SK-MEL-5 (cell line): ENCODE data around the gene SEMA3A. TPM values are rescaled to one million over a fixed set of nuclear protein-coding genes. Genes with fewer than 3 reads are reported as not detected.

ENCODE experiments used
- DNase-seq: peaks from one replicate; pipeline ENCODE4 v3.0.0-alpha.2; 2016; ENCODE audit warnings: low read depth, low spot score
- in situ Hi-C: cut with HindIII; loops from 2 replicates; pipeline ENCODE4 v1.10.0; 2016; ENCODE audit warnings: low sequenced_read_pairs, high pct_unique_total_duplicates, low pct_unique_long_range_greater_than_20kb
- total RNA-seq: library from RNA; depleted of rRNA; stranded (reverse); fragments of >200 nt; shearing (Covaris generic); gene quantifications from 2 replicates; pipeline ENCODE4 v1.2.3, GENCODE V29; 2014

Gene SEMA3A
- total RNA-seq, 1 experiment from 2014 or later = 10.0 TPM

GRCh38 chr7:84136809-84137208, 57.8 kb downstream of the SEMA3A start:
- no peak for DNase-seq
- in situ Hi-C loops = no loop called here

DNA sequence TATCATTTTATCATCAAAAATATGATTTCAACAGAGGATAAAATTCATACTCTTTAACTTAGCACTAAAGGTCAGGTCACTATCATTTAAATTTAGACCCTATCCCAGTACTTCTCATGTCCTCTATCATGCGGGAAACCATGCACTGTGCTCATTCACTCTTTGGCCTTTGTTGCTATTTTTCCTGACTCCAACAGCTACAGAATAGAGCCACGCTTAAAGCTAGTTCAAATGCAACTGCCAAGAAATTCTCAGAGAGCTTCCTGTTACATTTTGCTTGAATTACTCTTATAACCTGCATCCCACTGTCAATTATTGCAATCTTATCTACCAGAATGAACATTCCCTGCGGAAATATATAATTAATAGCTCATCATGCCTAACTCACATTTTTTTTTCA, 58.3 kb downstream of the SEMA3A start:
- no peak for DNase-seq
- in situ Hi-C loops = no loop called here

DNA sequence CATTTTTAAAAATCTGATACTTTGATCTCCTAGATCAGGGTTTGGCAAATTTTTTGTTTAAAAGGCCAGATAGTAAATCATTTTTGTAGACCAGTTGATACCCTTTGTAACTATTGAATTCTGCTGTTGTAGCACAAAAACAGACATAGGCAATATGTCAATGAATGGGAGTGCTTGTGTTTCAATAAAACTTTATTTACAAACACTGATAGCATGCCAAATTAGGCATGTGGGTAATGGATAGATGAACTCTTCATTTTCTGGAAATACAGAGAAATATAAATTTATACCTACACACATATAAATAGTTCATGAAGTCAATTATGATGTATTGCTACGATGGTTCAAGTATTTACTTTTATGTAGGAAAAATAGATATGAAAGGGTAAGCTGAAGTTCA, 60.4 kb downstream of the SEMA3A start:
- no peak for DNase-seq
- in situ Hi-C loops = no loop called here

GRCh38 chr7:84125654-84126053, 68.9 kb downstream of the SEMA3A start:
- in situ Hi-C loops = no loop called here
- DNase-seq = no peak

DNA sequence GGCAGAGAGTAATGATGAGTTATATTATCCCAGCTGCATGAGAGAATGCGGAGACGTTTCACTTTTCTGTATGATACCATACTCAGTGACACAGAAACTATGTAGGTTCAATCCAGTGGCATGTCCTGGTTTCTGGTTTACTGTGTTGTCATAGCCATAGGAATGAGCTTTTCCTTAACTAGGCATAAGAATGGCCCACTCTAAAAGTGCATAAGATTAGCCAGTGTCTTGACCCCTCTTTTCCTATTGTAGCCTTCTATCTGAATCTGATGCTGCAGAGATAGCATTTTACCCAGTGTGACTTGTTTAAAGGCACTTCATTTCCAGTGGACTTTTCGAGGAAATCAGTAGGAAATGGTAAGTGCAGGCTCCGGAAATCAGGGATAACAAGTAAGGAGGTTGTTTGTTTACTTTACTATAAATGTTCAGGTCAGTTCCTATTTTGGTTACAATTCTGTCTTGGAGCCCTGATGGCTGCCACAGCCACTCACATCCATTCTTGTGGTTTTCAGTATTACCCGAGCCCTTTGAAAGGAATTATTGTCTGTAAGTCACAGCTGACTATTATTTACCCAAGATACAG, 70.5 kb downstream of the SEMA3A start:
- in situ Hi-C loops = no loop called here
- DNase-seq = peak; percentile 59

DNA sequence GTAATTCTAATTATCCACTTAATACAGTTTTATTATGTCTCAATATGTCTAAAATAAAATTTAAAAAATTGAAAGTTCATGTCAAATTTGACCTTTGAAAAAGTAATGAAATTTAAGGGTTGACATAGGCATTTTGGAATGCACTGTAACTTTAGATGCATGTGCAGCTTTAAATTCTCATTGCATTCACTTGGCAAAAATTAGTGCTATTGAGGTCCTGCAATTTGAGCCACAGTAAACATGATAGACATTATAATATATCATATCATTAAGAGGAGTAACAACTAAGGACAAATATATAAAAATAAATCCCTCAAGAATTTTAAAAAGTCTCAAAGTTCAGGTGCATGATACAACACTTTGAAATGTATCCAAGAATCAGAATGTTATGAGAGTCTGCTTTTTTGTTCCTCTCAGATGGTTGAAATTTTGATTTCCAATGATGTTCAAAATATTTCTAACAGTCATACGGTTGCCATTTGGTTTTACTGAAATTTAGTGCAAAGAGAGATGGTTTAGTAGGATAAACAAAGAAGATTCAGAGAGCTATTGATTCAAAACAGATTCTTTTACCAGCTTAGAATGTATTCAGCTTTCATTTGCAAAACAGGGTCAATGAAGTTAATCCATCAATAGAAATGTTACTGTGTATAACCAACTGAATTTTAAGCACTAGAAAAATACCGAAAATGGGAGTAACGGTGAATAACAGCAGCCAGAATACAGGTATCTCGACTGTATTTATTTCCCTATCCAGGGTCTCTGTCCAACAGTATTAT, 71.8 kb downstream of the SEMA3A start:
- DNase-seq = no peak
- in situ Hi-C loops = no loop called here

DNA sequence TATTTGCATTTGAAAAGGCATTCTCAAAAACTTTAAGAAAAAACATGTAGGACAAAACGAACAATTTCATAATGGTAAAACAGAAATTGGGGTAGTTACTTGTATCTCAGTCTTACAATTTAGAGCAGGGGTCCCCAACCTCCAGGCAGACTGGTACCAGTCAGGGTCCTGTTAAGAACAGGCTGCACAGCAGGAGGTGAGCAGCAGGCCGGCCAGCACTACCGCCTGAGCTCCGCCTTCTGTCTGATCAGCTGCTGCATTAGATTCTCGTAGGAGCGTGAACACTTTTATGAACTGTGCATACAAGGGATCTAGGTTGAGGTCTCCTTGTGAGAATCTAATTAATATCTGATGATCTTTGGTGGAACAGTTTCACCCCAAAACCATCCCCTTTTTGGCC, 77.3 kb downstream of the SEMA3A start:
- in situ Hi-C loops = no loop called here
- no peak for DNase-seq

- in situ Hi-C loops = no loop called here
- DNase-seq = no peak
Measured at GRCh38 chr7:84113906-84114850, 80.4 kb downstream of the SEMA3A start.

GRCh38 chr7:84113286-84113685, 81.3 kb downstream of the SEMA3A start:
- in situ Hi-C loops = no loop called here
- no peak for DNase-seq

- no peak for DNase-seq
Measured at GRCh38 chr7:84112771-84113170, 81.8 kb downstream of the SEMA3A start.

GRCh38 chr7:84111842-84112241, 82.7 kb downstream of the SEMA3A start:
- peak; percentile 58 for DNase-seq
- in situ Hi-C loops = no loop called here

More at GRCh38 chr7:84112771-84113170, 81.8 kb downstream of the SEMA3A start:
- in situ Hi-C loops = no loop called here

GRCh38 chr7:84110400-84110799, 84.2 kb downstream of the SEMA3A start:
- DNase-seq = no peak
- in situ Hi-C loops = no loop called here

DNA sequence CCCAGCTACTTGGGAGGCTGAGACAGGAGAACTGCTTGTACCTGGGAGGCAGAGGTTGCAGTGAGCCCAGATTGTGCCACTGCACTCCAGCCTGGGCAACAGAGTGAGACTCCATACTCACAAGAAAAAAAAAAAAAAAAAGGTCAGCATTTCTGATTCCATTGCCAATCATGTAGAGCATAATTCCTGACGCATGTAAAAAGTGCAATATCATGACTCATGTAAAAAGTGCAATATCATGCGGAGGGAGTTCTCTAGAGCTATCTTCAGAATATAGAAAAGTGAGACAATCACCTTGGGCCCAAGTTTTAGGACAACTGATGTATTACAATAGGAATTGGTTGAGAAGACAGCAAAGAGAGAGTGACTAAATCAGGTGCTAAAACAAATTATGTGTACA, 85.8 kb downstream of the SEMA3A start:
- in situ Hi-C loops = no loop called here
- no peak for DNase-seq

DNA sequence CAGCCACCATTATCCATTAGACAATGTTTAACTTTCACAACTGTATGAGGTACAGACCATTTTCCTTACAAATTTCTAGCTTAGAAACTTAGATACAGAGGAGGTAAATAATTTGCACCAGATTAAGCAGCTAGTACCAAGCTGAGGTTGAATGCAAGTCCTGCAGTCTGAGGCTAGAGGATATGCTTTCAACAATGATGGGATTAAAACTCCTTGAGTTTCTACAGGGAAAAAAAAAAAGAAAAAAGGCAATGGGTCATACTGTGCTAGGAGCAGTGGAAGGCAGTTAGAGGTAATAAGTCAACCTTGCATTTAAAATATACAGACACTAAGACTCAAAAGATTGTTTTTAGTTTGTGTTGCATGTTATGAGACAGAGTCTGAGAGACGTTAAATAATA, 86.5 kb downstream of the SEMA3A start:
- in situ Hi-C loops = no loop called here
- DNase-seq = no peak

GRCh38 chr7:84107259-84107658, 87.3 kb downstream of the SEMA3A start:
- in situ Hi-C loops = no loop called here

DNA sequence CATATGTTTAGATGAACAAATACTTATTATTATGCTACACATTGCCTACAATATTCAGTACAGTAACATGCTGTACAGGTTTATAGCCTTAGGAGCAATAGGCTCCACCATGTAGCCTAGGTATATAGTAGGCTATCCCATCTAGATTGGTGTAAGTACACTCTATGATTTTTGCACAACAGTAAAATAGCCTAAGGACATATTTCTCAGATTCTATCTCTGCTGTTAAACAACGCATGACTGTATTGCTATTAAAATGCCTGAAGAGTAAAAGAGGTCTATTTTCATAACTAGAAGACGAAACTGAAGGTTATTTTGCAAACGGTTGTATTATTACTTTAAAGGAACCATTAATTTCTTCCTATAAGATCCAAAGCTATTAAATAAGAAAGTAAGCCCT, 88.3 kb downstream of the SEMA3A start:
- DNase-seq = no peak
- in situ Hi-C loops = no loop called here

More at GRCh38 chr7:84107259-84107658, 87.3 kb downstream of the SEMA3A start:
- no peak for DNase-seq

GRCh38 chr7:84105586-84105985, 89.0 kb downstream of the SEMA3A start:
- DNase-seq = no peak
- in situ Hi-C loops = no loop called here

- no peak for DNase-seq
- in situ Hi-C loops = no loop called here
Measured at GRCh38 chr7:84104826-84105225, 89.8 kb downstream of the SEMA3A start.
